ENCODE measurements around the gene MST1. TPM values are rescaled to one million over a fixed set of nuclear protein-coding genes. Genes with fewer than 3 reads are reported as not detected.

The MST1 gene
- total and polyA plus RNA-seq, 2 of the 8 experiments (the other 6 are each of a cell fraction or from before 2014, with no cell fraction given), result 6.2 to 9.5 TPM

DNA sequence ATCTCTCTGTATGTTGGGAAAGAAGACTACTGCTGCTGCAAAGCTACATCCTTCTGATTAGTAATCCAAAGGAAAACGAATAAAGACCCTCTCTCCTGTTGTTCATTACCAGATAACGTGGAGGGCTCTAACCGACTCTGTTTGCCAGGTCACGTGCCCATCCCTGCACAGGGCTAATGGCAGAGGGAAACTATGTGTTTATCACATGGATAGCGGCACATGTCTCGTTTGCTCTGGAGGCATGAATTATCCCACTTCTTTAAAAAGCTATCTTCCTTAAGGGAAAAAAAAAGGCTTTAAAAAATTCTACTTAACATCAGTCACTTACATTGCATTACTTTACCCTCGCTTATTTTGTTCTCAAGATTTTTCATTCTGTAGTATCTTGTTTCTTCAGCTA, 48.0 kb downstream of the MST1 start (continued):
- TF ChIP-seq, protein P1, sequence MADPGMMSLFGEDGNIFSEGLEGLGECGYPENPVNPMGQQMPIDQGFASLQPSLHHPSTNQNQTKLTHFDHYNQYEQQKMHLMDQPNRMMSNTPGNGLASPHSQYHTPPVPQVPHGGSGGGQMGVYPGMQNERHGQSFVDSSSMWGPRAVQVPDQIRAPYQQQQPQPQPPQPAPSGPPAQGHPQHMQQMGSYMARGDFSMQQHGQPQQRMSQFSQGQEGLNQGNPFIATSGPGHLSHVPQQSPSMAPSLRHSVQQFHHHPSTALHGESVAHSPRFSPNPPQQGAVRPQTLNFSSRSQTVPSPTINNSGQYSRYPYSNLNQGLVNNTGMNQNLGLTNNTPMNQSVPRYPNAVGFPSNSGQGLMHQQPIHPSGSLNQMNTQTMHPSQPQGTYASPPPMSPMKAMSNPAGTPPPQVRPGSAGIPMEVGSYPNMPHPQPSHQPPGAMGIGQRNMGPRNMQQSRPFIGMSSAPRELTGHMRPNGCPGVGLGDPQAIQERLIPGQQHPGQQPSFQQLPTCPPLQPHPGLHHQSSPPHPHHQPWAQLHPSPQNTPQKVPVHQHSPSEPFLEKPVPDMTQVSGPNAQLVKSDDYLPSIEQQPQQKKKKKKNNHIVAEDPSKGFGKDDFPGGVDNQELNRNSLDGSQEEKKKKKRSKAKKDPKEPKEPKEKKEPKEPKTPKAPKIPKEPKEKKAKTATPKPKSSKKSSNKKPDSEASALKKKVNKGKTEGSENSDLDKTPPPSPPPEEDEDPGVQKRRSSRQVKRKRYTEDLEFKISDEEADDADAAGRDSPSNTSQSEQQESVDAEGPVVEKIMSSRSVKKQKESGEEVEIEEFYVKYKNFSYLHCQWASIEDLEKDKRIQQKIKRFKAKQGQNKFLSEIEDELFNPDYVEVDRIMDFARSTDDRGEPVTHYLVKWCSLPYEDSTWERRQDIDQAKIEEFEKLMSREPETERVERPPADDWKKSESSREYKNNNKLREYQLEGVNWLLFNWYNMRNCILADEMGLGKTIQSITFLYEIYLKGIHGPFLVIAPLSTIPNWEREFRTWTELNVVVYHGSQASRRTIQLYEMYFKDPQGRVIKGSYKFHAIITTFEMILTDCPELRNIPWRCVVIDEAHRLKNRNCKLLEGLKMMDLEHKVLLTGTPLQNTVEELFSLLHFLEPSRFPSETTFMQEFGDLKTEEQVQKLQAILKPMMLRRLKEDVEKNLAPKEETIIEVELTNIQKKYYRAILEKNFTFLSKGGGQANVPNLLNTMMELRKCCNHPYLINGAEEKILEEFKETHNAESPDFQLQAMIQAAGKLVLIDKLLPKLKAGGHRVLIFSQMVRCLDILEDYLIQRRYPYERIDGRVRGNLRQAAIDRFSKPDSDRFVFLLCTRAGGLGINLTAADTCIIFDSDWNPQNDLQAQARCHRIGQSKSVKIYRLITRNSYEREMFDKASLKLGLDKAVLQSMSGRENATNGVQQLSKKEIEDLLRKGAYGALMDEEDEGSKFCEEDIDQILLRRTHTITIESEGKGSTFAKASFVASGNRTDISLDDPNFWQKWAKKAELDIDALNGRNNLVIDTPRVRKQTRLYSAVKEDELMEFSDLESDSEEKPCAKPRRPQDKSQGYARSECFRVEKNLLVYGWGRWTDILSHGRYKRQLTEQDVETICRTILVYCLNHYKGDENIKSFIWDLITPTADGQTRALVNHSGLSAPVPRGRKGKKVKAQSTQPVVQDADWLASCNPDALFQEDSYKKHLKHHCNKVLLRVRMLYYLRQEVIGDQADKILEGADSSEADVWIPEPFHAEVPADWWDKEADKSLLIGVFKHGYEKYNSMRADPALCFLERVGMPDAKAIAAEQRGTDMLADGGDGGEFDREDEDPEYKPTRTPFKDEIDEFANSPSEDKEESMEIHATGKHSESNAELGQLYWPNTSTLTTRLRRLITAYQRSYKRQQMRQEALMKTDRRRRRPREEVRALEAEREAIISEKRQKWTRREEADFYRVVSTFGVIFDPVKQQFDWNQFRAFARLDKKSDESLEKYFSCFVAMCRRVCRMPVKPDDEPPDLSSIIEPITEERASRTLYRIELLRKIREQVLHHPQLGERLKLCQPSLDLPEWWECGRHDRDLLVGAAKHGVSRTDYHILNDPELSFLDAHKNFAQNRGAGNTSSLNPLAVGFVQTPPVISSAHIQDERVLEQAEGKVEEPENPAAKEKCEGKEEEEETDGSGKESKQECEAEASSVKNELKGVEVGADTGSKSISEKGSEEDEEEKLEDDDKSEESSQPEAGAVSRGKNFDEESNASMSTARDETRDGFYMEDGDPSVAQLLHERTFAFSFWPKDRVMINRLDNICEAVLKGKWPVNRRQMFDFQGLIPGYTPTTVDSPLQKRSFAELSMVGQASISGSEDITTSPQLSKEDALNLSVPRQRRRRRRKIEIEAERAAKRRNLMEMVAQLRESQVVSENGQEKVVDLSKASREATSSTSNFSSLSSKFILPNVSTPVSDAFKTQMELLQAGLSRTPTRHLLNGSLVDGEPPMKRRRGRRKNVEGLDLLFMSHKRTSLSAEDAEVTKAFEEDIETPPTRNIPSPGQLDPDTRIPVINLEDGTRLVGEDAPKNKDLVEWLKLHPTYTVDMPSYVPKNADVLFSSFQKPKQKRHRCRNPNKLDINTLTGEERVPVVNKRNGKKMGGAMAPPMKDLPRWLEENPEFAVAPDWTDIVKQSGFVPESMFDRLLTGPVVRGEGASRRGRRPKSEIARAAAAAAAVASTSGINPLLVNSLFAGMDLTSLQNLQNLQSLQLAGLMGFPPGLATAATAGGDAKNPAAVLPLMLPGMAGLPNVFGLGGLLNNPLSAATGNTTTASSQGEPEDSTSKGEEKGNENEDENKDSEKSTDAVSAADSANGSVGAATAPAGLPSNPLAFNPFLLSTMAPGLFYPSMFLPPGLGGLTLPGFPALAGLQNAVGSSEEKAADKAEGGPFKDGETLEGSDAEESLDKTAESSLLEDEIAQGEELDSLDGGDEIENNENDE (IDR thresholded peaks at IDR 0.05; ENCODE audit: insufficient replicate concordance, low read length), result no peak
- TF ChIP-seq TAF1 (IDR thresholded peaks at IDR 0.05; ENCODE audit: low read depth, low read length) (no peak), SIN3A (conservative IDR thresholded peaks at IDR 0.05 in 1 of 2, IDR thresholded peaks at IDR 0.05 in 1 of 2; ENCODE audit: low read depth in 1 of 2, low read length in 2 of 2) (no peak)
